NCI-H2171 (cell line): Measurements from ENCODE around the gene KIRREL3.

ENCODE experiments used
- DNase-seq: peaks from one replicate; lab custom pipeline; 2025; lab: John Stamatoyannopoulos, UW

The KIRREL3 gene

GRCh38 chr11:126703662-126704061 is 296.9 kb downstream of the KIRREL3 start:
- DNase-seq = no peak

GRCh38 chr11:126702987-126703386 is 297.6 kb downstream of the KIRREL3 start:
- DNase-seq = no peak

- DNase-seq = no peak
These were observed 298.3 kb downstream of the KIRREL3 start for GRCh38 chr11:126702165-126702720.

- DNase-seq = no peak
These were observed 299.1 kb downstream of the KIRREL3 start for GRCh38 chr11:126701520-126701897.

GRCh38 chr11:126700768-126701519 is 299.6 kb downstream of the KIRREL3 start:
- no peak for DNase-seq

- no peak for DNase-seq
These were observed 302.0 kb downstream of the KIRREL3 start for GRCh38 chr11:126698576-126698975.

GRCh38 chr11:126697936-126698335 is 302.6 kb downstream of the KIRREL3 start:
- peak; percentile 15 for DNase-seq

- no peak for DNase-seq
These were observed 303.6 kb downstream of the KIRREL3 start for GRCh38 chr11:126696982-126697381.

- DNase-seq = no peak
These were observed 305.3 kb downstream of the KIRREL3 start for GRCh38 chr11:126695293-126695692.

- DNase-seq = no peak
These were observed 306.4 kb downstream of the KIRREL3 start for GRCh38 chr11:126694065-126694625.

GRCh38 chr11:126687477-126687876 is 313.1 kb downstream of the KIRREL3 start:
- no peak for DNase-seq

GRCh38 chr11:126686938-126687337 is 313.6 kb downstream of the KIRREL3 start:
- no peak for DNase-seq

GRCh38 chr11:126683766-126684728 is 316.5 kb downstream of the KIRREL3 start:
- no peak for DNase-seq

GRCh38 chr11:126682590-126682989 is 318.0 kb downstream of the KIRREL3 start:
- DNase-seq = no peak

GRCh38 chr11:126680700-126681099 is 319.9 kb downstream of the KIRREL3 start:
- no peak for DNase-seq

GRCh38 chr11:126680131-126680530 is 320.4 kb downstream of the KIRREL3 start:
- no peak for DNase-seq

GRCh38 chr11:126679033-126679432 is 321.5 kb downstream of the KIRREL3 start:
- DNase-seq = no peak

- no peak for DNase-seq
These were observed 324.0 kb downstream of the KIRREL3 start for GRCh38 chr11:126676536-126676935.

GRCh38 chr11:126673319-126673718 is 327.3 kb downstream of the KIRREL3 start:
- no peak for DNase-seq

GRCh38 chr11:126669416-126669815 is 331.2 kb downstream of the KIRREL3 start:
- no peak for DNase-seq

- no peak for DNase-seq
These were observed 335.9 kb downstream of the KIRREL3 start for GRCh38 chr11:126664643-126665042.
